DMS53 (cell line): ENCODE results near the gene RFX1.

Experiments used
- DNase-seq: peaks from one replicate; lab custom pipeline; 2025; lab: John Stamatoyannopoulos, UW

Gene RFX1

DNA sequence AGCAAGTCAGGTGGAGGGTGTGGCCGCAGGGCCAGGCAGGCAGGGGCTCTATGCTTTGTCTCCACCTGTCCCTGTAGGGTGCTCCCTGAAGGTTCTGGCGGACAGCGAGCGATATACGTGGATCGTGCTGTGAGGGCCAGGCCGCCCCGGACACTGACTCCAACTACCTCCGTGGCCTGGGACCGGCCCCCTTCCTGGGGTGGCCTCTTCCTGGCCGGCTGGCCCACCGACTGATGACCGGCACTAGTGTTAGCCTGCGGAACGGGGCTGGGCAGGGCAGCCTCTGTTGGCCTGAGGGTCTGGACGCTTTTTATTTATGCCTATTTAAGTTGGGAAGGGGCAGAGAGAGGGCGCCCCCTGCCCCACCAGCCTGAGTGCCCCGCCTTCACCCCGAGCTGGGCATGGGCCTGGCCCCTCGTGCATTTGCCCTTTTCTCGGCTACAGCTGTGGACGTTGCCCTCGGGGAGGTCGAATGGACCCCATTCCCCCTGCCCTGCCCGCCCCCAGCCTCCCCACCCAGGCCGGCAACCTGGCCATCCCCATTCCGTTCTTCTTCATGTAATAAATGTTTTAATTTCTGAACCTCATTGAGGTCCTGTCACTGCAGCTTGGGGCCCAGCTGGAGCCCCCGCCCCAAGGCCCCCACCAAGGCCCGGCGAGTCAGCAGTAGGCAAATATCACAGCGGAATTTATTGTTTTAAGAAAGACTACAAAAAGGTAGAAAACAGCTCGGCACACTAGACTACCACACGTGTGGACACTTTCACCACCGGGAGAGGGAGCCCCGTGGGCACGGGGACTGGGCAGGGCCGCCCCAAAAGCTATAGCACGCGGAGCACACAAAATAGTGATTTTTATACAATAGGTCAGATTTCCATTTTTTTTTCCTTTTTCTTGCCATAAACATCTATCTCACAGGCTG, 45.0 kb downstream of the RFX1 start:
- DNase-seq: no peak

- peak; percentile 21 for DNase-seq
Measured at GRCh38 chr19:13959962-13960862, 45.9 kb downstream of the RFX1 start.

GRCh38 chr19:13959141-13959961, 46.8 kb downstream of the RFX1 start:
- DNase-seq: no peak

DNA sequence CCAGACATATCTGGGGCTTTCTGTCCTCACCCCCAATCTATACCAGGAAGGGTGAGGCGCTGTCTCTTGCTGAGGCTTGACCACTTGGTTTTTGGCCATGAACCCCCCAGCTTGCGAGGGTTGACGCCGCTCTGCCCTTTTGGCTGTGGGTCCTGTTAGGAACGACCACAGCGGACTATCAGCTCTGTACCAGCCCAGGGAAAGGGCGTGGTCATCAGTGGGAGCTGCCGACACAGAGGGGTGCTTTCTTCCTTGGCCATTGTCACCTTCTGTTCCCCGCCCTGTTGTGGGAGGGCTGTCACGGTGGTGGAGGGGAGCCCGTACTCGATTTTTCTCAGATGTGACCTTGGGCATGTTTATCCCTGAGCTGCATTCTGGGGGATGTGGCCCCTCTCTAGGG, 48.1 kb downstream of the RFX1 start:
- DNase-seq: no peak

DNA sequence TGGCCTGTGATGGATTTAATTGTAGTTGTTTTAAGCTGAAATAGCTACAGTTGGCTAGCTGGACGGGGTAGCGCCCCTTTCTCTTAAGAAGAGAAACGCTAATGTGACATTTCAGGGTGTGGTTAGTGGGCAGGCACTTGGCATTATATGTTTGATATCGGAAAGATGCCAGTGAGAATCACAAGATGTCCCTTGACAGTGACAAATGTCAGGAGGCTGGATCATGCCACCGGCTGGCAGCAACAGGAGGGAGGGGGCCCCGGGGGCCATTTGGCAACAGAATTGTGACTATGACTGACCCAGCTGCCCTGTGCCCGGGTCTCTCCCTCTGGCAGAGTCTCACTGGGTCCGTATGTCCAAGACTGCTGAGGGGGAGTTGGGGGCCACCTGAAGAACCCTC, 49.1 kb downstream of the RFX1 start:
- no peak for DNase-seq

DNA sequence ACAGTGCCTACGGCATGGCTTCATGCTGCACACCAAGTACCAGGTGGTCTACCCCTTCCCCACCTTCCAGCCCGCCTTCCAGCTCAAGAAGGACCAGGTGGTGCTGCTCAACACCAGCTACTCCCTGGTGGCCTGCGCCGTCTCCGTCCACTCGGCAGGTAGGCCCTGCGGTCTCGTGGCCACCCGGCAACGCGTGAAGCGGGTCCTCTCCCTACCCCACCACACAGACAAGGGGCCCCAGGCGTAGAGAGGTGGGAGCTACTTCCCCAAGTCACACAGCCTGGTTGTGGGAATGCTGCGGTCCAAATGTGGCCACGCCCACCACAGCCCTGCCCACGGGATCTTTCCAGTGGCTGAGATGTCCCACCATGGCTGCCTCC, 49.8 kb downstream of the RFX1 start:
- DNase-seq: no peak

DNA sequence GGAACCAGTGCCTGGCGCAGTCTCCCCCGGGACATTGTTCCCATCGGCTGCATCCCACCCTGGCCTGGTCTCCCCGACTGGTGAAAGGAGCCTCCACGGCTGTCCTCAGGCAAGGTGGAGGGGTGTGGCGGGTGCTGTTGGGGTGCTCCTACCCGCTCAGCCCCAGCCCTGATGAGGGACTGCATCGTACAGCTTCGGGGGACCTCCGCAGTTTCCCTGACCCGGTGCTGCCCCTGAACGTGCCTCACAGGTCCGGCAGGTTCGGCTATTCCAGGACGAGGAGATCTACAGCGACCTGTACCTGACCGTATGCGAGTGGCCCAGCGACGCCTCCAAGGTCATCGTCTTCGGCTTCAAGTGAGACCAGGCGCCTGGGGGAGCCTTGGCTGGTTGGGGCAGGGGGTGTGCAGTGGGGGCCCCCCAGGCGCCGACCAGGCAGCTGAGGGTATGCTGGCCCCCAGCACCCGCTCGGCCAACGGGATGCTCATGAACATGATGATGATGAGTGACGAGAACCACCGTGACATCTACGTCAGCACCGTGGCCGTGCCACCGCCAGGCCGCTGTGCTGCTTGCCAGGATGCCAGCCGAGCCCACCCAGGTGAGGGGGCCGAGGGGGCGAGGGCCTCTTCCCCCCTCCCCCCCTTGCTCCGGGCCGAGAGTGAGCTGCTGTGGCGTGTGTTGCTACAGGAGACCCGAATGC, 50.3 kb downstream of the RFX1 start:
- no peak for DNase-seq

GRCh38 chr19:13954185-13954584, 51.9 kb downstream of the RFX1 start:
- DNase-seq: no peak

DNA sequence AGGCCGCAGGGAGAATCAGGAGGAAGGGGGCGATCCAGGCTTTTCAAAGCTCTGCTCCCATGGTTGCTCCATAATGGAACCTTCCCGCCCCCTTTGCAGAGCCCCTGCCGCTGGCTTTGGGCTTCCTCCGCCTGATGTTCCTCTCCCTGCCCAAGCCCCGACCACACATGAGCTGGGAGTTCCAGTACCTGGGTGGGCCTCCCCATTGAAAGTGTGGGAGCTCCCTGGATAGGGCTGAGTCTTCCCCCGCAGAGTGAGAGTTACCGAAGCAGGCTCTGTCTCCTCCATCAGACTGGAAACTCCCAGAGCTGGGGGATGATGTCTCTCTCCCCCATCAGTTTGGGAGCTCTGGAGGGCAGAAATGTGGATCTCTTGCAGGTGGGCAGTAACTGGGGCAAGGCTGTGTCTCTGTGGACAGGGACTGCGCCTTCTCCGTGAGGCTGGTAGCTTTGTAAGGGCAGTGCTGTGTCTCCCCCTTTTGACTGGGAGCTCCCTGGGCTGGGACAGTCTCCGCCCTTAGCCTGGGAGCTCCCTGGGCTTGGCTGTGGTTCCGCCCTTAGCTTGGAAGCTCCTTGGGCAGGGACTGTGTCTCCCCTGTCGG, 53.1 kb downstream of the RFX1 start:
- DNase-seq: no peak

DNA sequence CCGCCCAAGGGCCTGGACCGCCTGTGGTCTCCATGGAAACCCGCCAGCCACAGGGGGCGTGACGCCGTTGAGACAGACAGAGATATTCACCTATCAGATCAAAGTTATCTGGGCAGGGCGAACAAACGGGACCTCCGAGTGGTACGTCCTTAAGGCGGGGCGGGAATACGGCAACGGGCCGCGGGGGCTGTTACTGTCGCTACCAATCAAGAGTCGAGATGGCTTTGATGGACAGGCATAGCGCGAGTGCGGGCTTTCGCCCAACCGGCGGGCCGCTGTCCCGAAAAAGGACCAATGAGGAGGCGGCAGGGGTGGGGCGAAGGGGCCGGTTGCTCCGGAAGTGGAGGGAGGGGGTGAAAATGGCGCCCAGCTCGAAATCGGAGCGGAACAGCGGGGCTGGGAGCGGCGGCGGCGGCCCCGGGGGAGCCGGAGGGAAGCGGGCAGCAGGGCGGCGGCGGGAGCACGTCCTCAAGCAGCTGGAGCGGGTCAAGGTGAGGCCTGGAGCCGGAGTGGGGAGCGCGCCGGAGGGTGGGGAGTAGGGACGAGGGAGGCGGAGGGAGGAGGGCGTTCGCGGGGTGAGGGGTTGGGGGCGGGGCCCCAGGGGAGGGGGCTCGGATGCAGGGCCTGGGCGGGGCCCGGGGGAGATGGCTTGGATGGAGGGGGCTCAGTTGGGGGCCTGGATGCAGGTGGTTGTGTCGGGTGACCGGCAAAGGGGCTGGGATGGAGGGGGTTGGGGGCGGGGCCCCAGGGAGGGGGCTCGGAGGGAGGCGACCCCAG, 53.8 kb downstream of the RFX1 start, which contains the start of gene DCAF15:
Gene DCAF15, plus strand, starts transcription at position 356 of the 777 bp plus-strand sequence. Its CDS starts 4 bp downstream, at position 360.
- DNase-seq: peak; percentile 99

DNA sequence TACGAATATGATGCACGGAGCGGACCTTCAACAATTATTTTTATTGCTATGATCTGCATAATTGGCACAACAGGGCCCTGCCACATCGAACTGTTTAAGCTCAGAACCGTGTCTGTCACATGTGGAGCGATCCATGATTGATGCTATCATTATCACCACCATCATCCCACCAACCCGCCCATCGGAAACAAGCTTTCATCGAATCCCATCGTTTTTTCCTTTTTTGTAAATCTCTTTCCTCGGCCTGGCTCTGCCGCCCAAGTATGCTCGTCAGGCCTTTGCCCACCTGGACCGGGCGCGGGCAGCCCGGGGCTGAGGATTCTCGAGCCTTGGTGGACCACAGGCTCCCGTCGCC, 54.3 kb downstream of the RFX1 start:
- DNase-seq: no peak

DNA sequence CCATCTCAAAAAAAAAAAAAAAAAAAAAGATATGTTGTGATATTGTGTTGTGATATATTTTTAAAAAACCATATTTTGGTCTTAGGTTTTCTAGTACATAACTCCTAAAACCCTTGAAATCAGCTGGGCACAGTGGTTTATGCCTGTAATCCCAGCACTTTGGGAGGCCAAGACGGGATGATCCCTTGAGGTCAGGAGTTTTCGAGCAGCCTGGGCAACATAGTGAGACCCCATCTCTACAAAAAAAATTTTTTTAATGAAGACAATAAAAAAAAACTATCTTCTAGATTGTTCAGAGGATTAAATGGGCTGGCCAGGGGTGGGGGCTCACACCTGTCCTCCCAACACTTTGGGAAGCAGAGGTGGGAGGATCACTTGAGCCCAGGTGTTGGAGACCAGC, 55.1 kb downstream of the RFX1 start:
- DNase-seq: no peak

- no peak for DNase-seq
Measured at GRCh38 chr19:13946414-13946813, 59.7 kb downstream of the RFX1 start.

DNA sequence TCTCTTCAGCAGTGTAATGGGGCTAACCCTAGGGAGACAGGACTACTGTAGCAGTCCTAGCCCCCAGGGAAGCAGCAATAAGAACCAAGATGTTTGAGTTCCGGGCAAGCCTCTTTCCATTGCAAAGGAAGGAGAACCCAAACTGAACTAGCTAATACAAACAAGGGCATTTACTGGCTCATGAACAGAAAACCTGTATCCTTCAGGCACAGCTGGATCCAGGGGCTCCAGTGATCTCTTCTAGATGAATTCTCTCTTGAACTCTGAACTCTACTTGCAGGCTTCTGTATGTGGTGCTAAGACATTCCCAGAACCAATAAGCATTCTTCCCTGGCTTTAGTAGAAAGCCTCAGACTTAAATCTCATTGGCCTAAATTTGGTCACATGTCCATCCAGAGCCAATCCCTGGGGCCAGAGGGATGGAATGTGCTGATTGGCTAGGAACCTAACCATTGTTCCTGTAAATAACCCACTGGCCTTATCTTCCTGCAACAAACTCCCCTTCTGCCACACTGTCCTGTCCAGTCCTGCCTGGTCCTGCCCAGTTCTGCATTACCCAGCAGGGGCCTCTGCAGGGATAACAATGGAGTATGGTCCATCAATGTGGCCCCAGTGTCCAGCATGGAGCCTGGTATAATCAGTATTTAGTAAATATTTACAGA, 64.0 kb downstream of the RFX1 start:
- DNase-seq: no peak

DNA sequence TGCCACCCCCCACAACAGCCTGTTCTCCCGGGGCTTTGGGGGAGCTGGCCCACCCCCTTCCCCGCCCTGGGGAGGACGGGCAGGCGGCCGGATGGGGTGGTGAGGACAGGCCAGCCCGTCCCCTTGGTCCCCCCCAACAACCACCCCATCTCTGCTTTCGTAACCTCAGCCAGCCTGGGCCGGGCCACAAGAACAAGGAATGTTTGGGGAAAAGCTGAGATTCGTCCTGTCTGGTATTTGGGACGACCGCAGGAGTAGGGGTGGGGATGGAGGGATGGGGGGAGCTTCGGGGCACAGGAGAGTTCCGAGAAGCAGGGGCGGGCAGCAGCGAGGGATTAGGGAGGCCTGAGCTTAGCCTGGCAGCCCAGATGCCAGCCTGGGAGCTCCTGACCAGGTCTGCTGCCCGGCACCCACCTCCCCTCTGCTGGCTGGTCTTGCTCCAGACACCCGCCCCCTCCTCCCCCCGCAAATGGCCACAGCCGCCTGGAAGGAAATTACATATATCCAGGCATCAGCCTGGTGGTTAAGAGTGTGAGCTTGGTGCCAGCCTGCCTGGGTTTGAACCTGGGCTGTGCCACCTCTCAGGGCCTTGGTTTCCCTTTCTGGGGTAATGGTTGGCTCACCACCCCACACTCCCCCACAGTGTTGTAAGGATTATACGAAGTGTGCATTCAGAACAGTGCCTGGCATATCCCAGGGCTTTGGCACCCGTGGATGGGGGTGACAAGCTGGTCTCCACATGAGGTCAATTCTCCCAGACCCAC, 67.6 kb downstream of the RFX1 start, which contains the start of gene PODNL1:
Gene PODNL1, minus strand, starts transcription at position 117 of the 764 bp plus-strand sequence. CDS start 236 bp downstream, outside the sequence.
- no peak for DNase-seq

DNA sequence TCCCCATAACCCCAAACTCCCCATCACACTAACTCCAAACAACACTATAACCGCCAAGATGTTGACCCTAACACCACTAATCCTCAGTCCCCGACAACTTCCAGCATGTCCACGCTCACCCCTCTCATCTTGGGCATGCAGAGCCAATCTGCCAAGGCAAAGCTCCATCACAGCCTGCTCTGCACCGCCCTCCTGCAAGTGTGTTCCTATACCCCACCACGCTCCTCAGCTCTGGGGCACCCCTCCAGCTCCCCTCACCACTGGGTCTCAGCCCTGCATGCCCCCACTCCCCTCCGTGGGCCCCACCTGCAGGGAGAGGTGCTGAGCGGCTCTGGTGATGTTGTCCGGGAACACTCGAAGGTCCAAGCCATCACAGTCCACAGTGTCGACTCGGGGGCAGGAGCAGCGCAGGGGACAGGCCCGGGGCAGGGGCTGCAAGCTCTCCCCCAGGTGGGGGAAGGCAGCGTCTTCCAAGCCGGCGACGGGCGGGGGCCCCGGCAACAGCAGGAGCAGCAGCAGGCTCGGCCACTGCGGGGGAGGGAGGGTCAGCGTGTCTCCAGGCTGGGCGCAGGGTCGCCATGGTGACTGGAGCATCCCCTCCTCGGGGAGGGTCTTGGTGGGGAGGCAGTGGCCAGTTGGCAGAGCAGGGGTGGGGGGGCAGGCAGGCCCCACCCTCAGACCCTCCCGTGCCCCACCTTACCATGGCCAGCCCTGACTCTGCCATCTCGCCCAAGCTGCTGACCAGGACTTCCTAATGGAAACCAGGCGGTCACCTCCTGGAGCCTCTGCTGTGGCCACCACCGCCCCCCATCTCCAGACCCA, 68.4 kb downstream of the RFX1 start:
- DNase-seq: no peak

DNA sequence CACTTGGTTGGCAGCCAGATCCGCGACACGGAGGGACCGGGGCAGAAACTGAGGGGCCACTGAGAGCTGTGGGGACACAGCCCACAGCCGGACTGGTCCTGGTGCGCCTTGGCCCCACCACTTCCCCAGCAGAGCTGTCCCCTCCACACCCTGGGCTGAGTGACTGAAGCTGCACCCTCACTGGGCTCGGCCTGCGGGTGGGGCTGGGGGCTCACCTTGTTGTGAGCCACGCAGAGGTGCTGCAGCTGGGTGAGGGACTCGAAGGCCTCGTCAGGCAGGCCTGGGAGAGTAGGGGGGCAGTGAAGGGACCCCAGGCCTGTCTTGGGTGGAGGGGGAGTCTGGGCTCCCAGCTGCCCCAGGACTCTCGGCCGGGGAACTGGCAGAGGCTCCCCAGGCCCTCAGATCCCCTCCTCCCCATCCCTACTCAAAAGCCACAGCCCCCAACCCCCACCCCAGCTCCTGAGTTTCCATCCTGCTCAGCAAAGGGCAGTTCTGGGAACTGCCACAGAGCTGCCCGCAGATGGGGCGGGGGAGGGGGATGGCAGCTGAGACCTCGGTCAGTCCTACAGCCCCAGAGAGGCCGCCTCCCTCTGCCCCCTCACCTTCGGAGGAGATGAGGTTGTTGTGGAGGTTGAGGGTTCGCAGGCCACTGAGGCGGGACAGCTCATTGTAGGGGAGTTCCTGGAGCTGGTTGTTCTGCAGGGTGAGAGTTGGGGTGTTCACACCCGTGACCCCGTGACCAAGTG, 70.2 kb downstream of the RFX1 start:
- DNase-seq: peak; percentile 27
